ENCODE measurements around the gene SLC38A10.

The SLC38A10 gene
- long read RNA-seq, donor 1, full-length matches to known transcripts, result 12 of 17 reads
- long read RNA-seq, donor 1, partial matches to known transcripts, result 5 of 17 reads
- long read RNA-seq, donor 1, other reads (novel, unspliced or antisense), result 0 of 17 reads
- long read RNA-seq, donor 2, full-length matches to known transcripts, result 7 of 7 reads
- long read RNA-seq, donor 2, partial matches to known transcripts, result 0 of 7 reads
- long read RNA-seq, donor 2, other reads (novel, unspliced or antisense), result 0 of 7 reads
- long read RNA-seq, donor 3, full-length matches to known transcripts, result 6 of 14 reads
- long read RNA-seq, donor 3, partial matches to known transcripts, result 8 of 14 reads
- long read RNA-seq, donor 3, other reads (novel, unspliced or antisense), result 0 of 14 reads
- long read RNA-seq, donor 4, full-length matches to known transcripts, result 14 of 14 reads
- long read RNA-seq, donor 4, partial matches to known transcripts, result 0 of 14 reads
- long read RNA-seq, donor 4, other reads (novel, unspliced or antisense), result 0 of 14 reads
- long read RNA-seq, donor 5, full-length matches to known transcripts, result 12 of 18 reads
- long read RNA-seq, donor 5, partial matches to known transcripts, result 6 of 18 reads
- long read RNA-seq, donor 5, other reads (novel, unspliced or antisense), result 0 of 18 reads
- long read RNA-seq, donor 6, full-length matches to known transcripts, result 9 of 15 reads
- long read RNA-seq, donor 6, partial matches to known transcripts, result 6 of 15 reads
- long read RNA-seq, donor 6, other reads (novel, unspliced or antisense), result 0 of 15 reads
- long read RNA-seq, donor 7, result 0 reads
- long read RNA-seq, donor 8, full-length matches to known transcripts, result 10 of 10 reads
- long read RNA-seq, donor 8, partial matches to known transcripts, result 0 of 10 reads
- long read RNA-seq, donor 8, other reads (novel, unspliced or antisense), result 0 of 10 reads

- DNase-seq, result peak; percentile 94
These were observed at the start of gene SLC38A10 for GRCh38 chr17:81295031-81295675. Gene SLC38A10 (minus strand): TSS chr17:81295307. CDS start chr17:81294921, 386 bp downstream.

DNA sequence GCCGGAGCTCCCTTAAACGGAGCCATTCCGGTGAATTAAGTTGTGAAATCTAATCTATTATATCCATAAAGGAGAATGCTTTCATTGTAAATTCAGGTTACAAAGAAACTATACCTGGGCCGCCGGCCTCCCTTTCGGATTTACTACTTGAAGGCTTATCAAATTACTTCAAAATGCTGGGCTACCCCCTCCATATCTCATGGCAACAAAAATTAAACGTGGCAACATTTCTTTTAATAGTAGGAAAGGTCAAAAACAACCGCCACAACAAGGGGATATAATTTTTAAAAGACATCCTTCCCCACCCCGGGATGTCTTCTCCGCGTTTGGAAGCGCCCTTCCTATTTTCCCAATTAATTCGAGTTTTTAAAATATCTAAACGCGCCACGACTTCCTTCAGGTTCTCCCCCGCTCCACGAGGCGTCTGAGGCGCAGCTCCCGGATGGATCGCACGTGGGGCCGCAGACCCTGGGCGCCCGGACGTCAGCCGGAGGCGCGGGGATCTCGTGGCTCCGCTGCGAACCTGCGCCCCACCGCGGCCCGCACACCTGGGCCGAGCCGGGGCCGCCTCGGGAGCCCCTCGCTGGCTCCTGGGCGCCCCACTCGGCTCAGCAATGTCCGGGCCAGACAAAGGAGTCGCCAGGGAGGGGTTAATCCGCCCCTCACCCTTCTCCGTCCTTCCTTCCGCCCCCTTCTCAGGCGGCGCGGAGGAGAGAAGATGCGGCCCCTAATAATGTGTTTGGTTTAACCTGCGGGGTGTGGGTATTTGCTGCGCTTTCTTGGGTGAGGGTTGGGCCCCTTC lies 47.4 kb upstream of the SLC38A10 start:
- peak; percentile 93 for DNase-seq

- DNase-seq, result peak; percentile 86
These were observed 46.6 kb upstream of the SLC38A10 start for GRCh38 chr17:81341516-81342268.

- peak; percentile 77 for DNase-seq
These were observed 45.8 kb upstream of the SLC38A10 start for GRCh38 chr17:81340607-81341515.

- DNase-seq, result peak; percentile 72
These were observed 44.6 kb upstream of the SLC38A10 start for GRCh38 chr17:81339534-81340296.

GRCh38 chr17:81339191-81339533 lies 44.1 kb upstream of the SLC38A10 start:
- DNase-seq, result peak; percentile 31

DNA sequence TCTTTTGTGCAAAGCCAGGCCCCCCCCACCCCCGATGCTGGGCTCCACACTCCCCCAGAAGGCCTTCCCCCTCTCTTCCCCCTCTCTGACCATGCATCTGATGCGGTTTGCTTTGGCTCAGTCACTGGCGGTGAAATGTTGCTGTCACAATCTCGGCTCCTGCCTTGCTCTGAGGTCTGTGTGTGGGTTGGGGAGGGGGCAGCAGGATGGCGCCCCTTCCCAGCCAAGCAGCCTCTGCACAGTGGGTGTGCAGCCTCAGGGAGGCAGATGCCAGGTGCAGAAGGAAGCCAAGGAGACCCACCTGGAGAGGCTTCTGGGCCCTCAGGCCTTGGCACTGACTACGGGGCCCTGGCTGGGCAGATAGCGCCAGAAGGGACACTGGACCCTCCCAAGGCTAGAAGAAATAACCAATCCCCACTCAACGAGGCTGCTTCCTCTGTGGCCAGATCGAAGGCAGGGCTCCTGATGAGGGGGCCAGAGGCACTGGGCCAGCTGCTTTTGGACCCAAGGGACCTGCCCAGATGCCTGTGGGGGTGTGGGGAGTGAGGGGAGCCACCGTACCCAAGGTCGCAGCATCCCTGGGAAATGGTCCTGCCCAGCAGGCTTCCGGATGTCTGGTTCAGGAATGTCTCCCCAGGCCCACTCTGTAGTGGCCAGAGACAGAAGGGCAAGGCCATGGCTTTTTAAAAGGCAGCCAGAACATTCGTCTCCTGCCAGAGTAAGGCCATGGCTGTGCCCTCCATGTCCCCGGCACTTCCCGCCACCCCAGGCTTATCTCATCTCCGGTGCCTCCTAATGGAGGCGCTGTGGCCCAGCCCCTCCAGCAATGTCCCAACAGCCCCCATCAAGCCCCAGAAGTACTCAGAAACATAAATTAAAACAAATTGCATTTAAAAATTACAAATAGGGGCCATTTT lies 43.4 kb upstream of the SLC38A10 start:
- DNase-seq, result peak; percentile 31

- DNase-seq, result peak; percentile 39
These were observed 42.4 kb upstream of the SLC38A10 start for GRCh38 chr17:81337476-81337879.

DNA sequence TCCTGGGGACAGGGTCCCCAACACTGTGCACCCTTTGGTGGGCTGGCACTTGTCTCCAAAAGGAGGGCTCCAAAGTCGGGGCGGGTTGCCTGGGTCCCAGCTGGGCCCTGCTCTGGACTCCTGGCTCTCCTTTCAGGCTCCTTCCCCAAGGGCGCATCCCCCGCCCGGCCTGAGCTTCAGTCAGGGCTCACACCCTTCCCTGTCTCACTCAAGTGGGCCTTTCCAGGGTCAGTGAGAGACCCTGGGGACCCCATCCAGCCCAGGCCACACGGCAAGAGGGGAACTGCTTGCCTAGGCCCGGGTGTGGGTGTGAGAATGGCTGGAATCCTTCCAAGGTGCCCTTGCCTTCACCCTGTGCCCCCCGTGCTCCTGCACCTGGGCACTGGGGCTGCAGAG lies 41.8 kb upstream of the SLC38A10 start:
- peak; percentile 44 for DNase-seq

- no peak for DNase-seq
These were observed 41.3 kb upstream of the SLC38A10 start for GRCh38 chr17:81336296-81336929.

- DNase-seq, result no peak
These were observed 40.7 kb upstream of the SLC38A10 start for GRCh38 chr17:81335773-81336157.

- DNase-seq, result no peak
These were observed 40.1 kb upstream of the SLC38A10 start for GRCh38 chr17:81334987-81335772.

DNA sequence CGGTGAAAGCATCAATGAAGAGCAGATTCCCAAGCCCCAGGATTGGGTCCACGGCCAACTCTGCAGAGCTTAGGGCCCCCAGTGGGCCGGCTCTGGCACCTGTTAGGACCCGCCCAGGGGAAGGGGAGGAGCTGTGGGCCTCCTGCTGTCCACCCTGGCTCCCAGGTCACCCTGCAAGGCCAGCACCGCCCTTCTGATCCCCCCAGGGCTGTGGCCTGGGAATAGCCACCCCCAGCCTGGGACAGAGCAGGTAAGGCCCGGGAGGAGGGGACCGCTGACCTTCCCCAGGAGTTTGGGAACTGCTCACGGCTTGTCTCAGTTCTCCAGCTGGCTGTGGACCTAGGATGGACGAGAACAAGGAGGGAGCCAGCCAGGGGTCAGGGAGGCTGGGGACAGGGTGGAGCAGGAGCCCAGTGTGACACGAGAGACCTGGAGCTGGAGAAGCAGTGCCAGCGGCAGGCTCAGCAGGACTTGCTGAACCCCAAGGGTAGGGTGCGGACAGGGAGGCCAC lies 39.3 kb upstream of the SLC38A10 start:
- DNase-seq, result no peak

- peak; percentile 30 for DNase-seq
These were observed 38.7 kb upstream of the SLC38A10 start for GRCh38 chr17:81333616-81334368.

- peak; percentile 50 for DNase-seq
These were observed 37.9 kb upstream of the SLC38A10 start for GRCh38 chr17:81332914-81333528.

Measured in right kidney (tissue), 9 donors.